ENCODE data around the gene SLC25A41.
"Not testable (repeated sequence)": the region's sequence is repeated elsewhere in the genome, so short reads cannot be mapped to it uniquely, and the experiment has no call there.

Gene SLC25A41

GRCh38 chr19:6459262-6460098 lies 25.9 kb upstream of the SLC25A41 start, which contains the start of gene SLC25A23:
SLC25A23 (minus strand) TSS chr19:6459792; CDS start chr19:6459628, 164 bp downstream.
- DNase-seq: peak; percentile 73

GRCh38 chr19:6458695-6459261 lies 25.2 kb upstream of the SLC25A41 start:
- DNase-seq: no peak

GRCh38 chr19:6457958-6458694 lies 24.6 kb upstream of the SLC25A41 start:
- no peak for DNase-seq

- no peak for DNase-seq
Measured at GRCh38 chr19:6455924-6456323, 22.4 kb upstream of the SLC25A41 start.

- no peak for DNase-seq
Measured at GRCh38 chr19:6453951-6454565, 20.5 kb upstream of the SLC25A41 start.

- no peak for DNase-seq
Measured at GRCh38 chr19:6452899-6453298, 19.3 kb upstream of the SLC25A41 start.

- DNase-seq: no peak
Measured at GRCh38 chr19:6452223-6452614, 18.7 kb upstream of the SLC25A41 start.

- no peak for DNase-seq
Measured at GRCh38 chr19:6451583-6452222, 18.1 kb upstream of the SLC25A41 start.

GRCh38 chr19:6450166-6450565 lies 16.6 kb upstream of the SLC25A41 start:
- DNase-seq: no peak

GRCh38 chr19:6448045-6448444 lies 14.5 kb upstream of the SLC25A41 start:
- DNase-seq: no peak

- no peak for DNase-seq
Measured at GRCh38 chr19:6446452-6446851, 12.9 kb upstream of the SLC25A41 start.

- no peak for DNase-seq
Measured at GRCh38 chr19:6443986-6444385, 10.4 kb upstream of the SLC25A41 start.

- DNase-seq: no peak
Measured at GRCh38 chr19:6442087-6442688, 8.6 kb upstream of the SLC25A41 start.

GRCh38 chr19:6440905-6441304 lies 7.3 kb upstream of the SLC25A41 start:
- no peak for DNase-seq

- DNase-seq: no peak
Measured at GRCh38 chr19:6439743-6440142, 6.2 kb upstream of the SLC25A41 start.

- no peak for DNase-seq
Measured at GRCh38 chr19:6433165-6433564, 398 bp downstream of the SLC25A41 start.

GRCh38 chr19:6431891-6432290 lies 1.7 kb downstream of the SLC25A41 start:
- DNase-seq: no peak

GRCh38 chr19:6429419-6430221 lies 3.9 kb downstream of the SLC25A41 start:
- no peak for DNase-seq

GRCh38 chr19:6428692-6429418 lies 4.7 kb downstream of the SLC25A41 start:
- DNase-seq: not testable (repeated sequence)

GRCh38 chr19:6427131-6427530 lies 6.4 kb downstream of the SLC25A41 start:
- DNase-seq: no peak

All from midbrain (tissue), 1 donor.